ENCODE data around the gene POM121L2. TPM values are rescaled to one million over a fixed set of nuclear protein-coding genes. Genes with fewer than 3 reads are reported as not detected.

POM121L2 gene
- total and polyA plus RNA-seq, 12 donors = 0.03 TPM; not detected in 11

DNA sequence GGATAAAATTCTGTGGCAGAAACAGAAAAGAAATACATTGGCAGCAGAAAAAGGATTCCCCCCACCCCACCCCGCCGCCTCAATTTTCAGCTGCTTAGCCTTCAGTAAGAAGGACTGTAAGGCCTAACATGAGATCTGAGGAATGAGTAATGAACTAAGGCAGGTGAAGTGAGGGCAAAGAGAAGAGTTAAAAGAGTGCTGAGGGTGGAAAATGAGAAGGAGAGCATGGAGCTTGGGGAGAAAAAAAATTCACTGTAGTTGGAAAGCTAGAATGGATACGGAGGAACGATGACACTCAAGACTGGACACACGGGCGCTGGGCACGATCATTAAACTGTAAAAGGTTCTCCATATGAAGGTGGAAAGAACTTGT lies 14.6 kb downstream of the POM121L2 start:
- Histone ChIP-seq H3K27me3 (peaks cover 74% of the 10 kb centered on the region), H3K9me3 (replicated peaks in 1 of 3) (no peaks in the 10 kb centered on the region), H3K36me3 (replicated peaks in 1 of 2) (no peaks in the 10 kb centered on the region), H3K27ac (no peak overlapping the region), H3K4me1 (replicated peaks in 1 of 2) (no peaks in the 10 kb centered on the region), H3K4me3 (no peak overlapping the region)
- TF ChIP-seq POLR2A (IDR thresholded peaks at IDR 0.05) = no peak
- TF ChIP-seq, protein P1, sequence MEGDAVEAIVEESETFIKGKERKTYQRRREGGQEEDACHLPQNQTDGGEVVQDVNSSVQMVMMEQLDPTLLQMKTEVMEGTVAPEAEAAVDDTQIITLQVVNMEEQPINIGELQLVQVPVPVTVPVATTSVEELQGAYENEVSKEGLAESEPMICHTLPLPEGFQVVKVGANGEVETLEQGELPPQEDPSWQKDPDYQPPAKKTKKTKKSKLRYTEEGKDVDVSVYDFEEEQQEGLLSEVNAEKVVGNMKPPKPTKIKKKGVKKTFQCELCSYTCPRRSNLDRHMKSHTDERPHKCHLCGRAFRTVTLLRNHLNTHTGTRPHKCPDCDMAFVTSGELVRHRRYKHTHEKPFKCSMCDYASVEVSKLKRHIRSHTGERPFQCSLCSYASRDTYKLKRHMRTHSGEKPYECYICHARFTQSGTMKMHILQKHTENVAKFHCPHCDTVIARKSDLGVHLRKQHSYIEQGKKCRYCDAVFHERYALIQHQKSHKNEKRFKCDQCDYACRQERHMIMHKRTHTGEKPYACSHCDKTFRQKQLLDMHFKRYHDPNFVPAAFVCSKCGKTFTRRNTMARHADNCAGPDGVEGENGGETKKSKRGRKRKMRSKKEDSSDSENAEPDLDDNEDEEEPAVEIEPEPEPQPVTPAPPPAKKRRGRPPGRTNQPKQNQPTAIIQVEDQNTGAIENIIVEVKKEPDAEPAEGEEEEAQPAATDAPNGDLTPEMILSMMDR (IDR thresholded peaks at IDR 0.05) = no peak
- intact Hi-C loops (cut with DNase I) = no loop called here
- no peak for DNase-seq
- WGBS, 4 donors = 13 to 17% (median 15%) methylated on average over 7 of the region's 7 CpGs

DNA sequence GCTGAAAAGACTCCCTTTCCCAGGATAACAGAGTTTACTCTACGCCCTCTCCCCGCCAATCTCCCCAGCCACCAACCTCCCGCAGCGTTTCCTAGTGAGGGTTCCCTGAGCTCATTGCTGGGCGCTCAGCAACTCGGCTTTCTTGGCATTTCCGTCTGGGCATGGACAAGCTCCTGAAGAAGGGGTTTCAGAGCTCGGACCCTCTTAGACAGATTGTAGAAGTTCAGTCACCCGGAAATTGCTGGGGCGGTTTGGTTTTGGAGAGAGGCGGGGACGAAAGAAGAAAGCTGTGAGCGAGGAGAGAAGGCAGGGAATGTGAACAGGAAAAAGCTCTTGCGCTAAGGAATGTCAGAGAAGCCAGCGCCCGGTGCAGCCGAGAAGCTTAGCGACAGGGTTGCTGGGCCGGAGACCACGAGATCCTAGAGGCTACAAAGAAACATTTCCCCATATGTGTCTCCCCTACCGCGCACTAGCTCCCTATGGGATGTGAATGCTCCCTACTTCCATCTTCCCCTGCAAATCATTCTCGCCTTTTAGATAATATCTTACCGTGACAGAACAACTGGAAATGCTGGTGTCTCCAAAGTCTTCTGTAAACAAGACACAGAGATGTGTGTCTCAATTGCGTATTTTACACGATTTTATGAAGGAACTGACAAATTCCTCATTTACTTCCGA lies 15.8 kb downstream of the POM121L2 start:
- no peaks in the 10 kb centered on the region for H3K4me1 ChIP-seq (replicated peaks in 1 of 2)
- peaks cover 73% of the 10 kb centered on the region for H3K27me3 ChIP-seq
- H3K9me3 ChIP-seq (replicated peaks in 1 of 3) = no peaks in the 10 kb centered on the region
- no peaks in the 10 kb centered on the region for H3K36me3 ChIP-seq (replicated peaks in 1 of 2)
- H3K4me3 ChIP-seq = no peak overlapping the region
- 4 to 7% (median 6%) methylated on average over 26 to 27 of the region's 27 CpGs for WGBS, 4 donors
- TF ChIP-seq POLR2A (IDR thresholded peaks at IDR 0.05) = no peak
- TF ChIP-seq, protein P1 (IDR thresholded peaks at IDR 0.05) = no peak
- intact Hi-C loops (cut with DNase I) = no loop called here
- no peak overlapping the region for H3K27ac ChIP-seq
- DNase-seq = no peak

DNA sequence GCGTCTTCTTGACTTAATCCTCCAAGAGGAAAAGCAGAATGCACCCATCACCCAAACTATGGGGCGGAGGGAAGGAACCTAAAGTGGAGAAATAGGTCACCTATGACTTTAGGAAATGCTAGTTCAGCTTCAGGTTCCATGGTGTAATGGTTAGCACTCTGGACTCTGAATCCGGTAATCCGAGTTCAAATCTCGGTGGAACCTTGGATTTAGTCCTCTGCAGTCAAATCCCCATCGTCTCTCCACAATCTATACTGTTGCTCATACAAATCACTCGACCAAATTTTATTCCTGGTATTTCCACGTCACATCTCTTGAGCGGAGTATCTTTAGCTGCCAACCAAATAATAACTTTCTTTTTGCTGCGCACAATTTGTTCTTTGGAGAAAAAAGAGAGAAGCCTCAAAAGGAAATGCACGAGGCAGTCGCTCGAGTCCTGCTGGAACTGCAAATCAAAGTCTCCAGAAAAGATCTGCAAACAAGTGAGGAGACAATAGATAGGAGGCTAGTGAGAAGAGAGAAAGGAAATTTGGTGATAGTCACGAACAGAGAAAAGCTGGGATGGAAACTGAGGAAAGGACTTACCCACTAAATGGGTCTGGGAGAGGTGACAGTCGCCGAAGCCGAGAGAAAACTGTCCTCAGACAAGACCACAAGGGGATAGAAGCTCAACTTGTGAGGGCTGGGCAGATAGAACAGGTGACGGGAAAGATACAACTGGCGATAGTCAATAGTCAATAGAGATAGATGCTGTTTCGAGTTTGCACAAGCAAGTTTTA lies 16.6 kb downstream of the POM121L2 start:
- no peak for TF ChIP-seq POLR2A (IDR thresholded peaks at IDR 0.05)
- TF ChIP-seq, protein P1 (IDR thresholded peaks at IDR 0.05) = no peak
- Histone ChIP-seq H3K4me1 (replicated peaks in 1 of 2) (no peaks in the 10 kb centered on the region), H3K4me3 (no peak overlapping the region), H3K27me3 (peaks cover 75% of the 10 kb centered on the region), H3K9me3 (replicated peaks in 1 of 3) (no peaks in the 10 kb centered on the region), H3K36me3 (replicated peaks in 1 of 2) (no peaks in the 10 kb centered on the region), H3K27ac (no peak overlapping the region)
- intact Hi-C loops (cut with DNase I) = no loop called here
- WGBS, 4 donors = 6 to 8% (median 7%) methylated on average over 20 of the region's 20 CpGs
- no peak for DNase-seq

DNA sequence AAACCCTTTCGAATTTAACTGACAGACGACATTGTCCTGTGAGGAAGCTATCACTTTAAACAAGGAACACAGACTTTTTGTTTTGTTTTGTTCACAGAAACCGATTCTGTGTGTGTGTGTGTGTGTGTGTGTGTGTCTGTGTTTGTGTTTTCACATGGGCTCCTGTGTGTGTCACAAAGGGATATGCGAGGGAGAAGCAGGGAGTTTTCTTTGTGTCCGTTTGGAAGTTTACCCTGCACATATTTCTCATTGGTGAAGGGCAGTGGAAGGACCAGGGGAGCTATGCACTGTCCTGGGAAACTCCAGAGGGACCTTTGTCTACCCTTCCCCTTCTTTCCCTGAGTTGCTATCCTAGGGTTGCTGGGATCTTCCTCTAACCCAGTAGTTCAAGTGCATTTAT lies 17.7 kb downstream of the POM121L2 start:
- Histone ChIP-seq H3K4me1 (replicated peaks in 1 of 2) (no peaks in the 10 kb centered on the region), H3K4me3 (no peak overlapping the region), H3K36me3 (replicated peaks in 1 of 2) (no peaks in the 10 kb centered on the region), H3K27ac (no peak overlapping the region), H3K9me3 (replicated peaks in 1 of 3) (no peaks in the 10 kb centered on the region), H3K27me3 (peaks cover 84% of the 10 kb centered on the region)
- no peak for TF ChIP-seq POLR2A (IDR thresholded peaks at IDR 0.05)
- TF ChIP-seq, protein P1 (IDR thresholded peaks at IDR 0.05) = no peak
- no peak for DNase-seq
- WGBS, 4 donors = 17 to 28% (median 22%) methylated on average over 5 of the region's 5 CpGs
- intact Hi-C loops (cut with DNase I) = no loop called here

Measured in adrenal gland (tissue), 12 donors.